ENCODE results near the gene CHST4. TPM values are rescaled to one million over a fixed set of nuclear protein-coding genes. Genes with fewer than 3 reads are reported as not detected.
"Not testable (repeated sequence)": the region's sequence is repeated elsewhere in the genome, so short reads cannot be mapped to it uniquely, and the experiment has no call there.

CHST4 gene
- total RNA-seq, 2 experiments from 2014 or later: not detected

DNA sequence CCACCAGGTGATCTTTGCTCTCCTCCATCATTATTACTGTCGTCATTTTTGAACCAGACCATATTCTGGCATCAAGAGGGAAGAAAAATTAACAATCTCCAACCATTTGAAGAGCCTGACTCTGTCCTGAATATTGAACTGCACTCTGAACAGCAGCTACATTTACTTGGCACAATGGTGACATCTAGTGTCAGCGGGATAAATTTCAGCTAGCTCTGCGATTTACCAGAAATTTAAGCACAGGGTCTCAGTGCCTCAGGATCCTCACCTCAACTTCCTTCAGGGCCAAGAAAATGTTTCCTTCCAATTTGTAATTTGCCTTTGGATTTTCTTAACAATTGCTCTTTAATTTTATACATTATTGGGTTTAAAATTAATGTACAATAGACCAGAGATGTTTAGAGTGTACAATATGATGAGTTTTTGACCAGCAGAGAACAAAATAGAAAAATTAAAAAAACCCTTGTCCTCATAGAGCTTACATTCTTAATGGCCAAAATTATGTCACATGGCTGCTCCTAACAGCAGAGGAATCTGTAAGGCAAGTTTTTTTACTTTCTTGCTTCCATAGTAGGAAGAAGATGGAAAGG lies 26.4 kb upstream of the CHST4 start:
- no peaks in the 10 kb centered on the region for H3K9me3 Mint-ChIP-seq
- H3K4me1 Mint-ChIP-seq: no peaks in the 10 kb centered on the region
- H3K27me3 Mint-ChIP-seq: no peaks in the 10 kb centered on the region
- ChIA-PET POLR2A (no interaction called here), CTCF (interaction anchor here (0.8 to 3.2 kb wide), 5 partner anchors 9 to 111 kb away, joined by 3 to 21 read pairs (median 3); no protein-coding TSS in a partner anchor)
- no peak overlapping the region for H3K27ac Mint-ChIP-seq
- peak; percentile 67 for DNase-seq
- H3K4me3 Mint-ChIP-seq: no peak overlapping the region
- H3K36me3 Mint-ChIP-seq (ENCODE audit: low read depth): no peaks in the 10 kb centered on the region

DNA sequence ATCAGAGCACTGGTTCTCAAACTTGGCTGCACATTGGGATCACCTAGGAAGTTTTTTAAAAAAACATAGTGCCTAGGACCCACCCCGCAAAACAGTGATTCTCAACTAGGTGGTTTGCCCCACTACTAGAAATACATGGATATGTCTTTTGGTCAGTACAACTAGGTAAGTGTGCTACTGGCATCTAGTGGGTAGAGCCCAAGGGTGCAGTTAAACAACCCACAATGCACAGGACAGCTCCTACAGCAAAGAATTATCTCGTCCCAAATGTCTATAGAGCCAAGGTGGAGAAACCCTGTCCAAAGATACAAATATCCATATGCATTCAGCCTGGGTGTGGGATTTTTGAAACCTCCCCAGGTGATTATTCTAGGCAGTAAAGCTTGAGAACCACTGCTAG lies 25.3 kb upstream of the CHST4 start:
- ChIA-PET POLR2A (no interaction called here), CTCF (interaction anchor here (0.8 to 3.2 kb wide), 2 partner anchors 13 to 89 kb away, joined by 3 to 21 read pairs; no protein-coding TSS in a partner anchor)
- Mint-ChIP-seq H3K36me3 (ENCODE audit: low read depth) (no peaks in the 10 kb centered on the region), H3K4me3 (no peak overlapping the region), H3K9me3 (no peaks in the 10 kb centered on the region), H3K27me3 (no peaks in the 10 kb centered on the region), H3K4me1 (no peaks in the 10 kb centered on the region), H3K27ac (no peak overlapping the region)
- DNase-seq: no peak

DNA sequence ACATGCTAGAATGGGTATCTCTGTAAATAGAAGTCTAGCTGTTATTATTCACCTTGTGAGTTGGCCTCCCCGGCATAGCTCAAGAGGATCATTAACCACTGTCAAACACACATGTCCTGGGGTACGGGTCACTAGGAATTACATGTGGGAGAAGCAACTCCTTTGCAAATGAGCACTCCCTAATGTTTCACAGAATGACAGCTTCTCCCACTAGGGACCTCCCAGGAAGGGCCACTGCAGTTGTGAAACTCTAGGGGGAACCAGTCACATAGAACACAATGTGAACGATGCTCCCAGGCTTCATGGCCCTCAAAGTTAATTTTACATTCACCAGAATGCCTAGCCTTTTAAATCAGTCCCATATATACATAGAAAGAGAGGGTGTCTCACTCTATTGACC lies 24.7 kb upstream of the CHST4 start:
- H3K4me1 Mint-ChIP-seq: no peaks in the 10 kb centered on the region
- POLR2A ChIA-PET: no interaction called here
- CTCF ChIA-PET: interaction anchor here (3.2 kb wide), 1 partner anchor 89 kb away, joined by 21 read pairs; no protein-coding TSS in a partner anchor
- no peak overlapping the region for H3K27ac Mint-ChIP-seq
- H3K36me3 Mint-ChIP-seq (ENCODE audit: low read depth): no peaks in the 10 kb centered on the region
- H3K9me3 Mint-ChIP-seq: no peaks in the 10 kb centered on the region
- H3K4me3 Mint-ChIP-seq: no peak overlapping the region
- DNase-seq: no peak
- no peaks in the 10 kb centered on the region for H3K27me3 Mint-ChIP-seq

DNA sequence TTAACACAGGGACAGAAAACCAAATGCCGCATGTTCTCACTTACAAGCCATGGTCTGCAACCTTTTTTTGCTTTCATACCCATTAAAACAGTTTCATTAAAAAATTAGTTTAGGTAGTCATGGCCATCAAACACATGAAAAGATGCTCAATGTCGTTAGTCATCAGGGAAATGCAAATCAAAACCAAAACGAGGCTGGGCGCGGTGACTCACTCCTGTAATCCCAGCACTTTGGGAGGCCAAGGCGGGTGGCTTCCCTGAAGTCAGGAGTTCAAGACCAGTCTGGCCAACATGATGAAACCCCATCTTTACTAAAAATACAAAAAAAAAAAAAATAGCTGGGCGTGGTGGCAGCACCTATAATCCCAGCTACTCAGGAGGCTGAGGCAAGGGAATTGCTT lies 22.2 kb upstream of the CHST4 start:
- H3K4me3 Mint-ChIP-seq; H3K27me3 Mint-ChIP-seq; H3K36me3 Mint-ChIP-seq (ENCODE audit: low read depth); H3K27ac Mint-ChIP-seq; DNase-seq; POLR2A ChIA-PET; H3K4me1 Mint-ChIP-seq; H3K9me3 Mint-ChIP-seq: not testable (repeated sequence)
- CTCF ChIA-PET: interaction anchor here (0.6 kb wide), 1 partner anchor 58 kb away, joined by 3 read pairs; no protein-coding TSS in a partner anchor

DNA sequence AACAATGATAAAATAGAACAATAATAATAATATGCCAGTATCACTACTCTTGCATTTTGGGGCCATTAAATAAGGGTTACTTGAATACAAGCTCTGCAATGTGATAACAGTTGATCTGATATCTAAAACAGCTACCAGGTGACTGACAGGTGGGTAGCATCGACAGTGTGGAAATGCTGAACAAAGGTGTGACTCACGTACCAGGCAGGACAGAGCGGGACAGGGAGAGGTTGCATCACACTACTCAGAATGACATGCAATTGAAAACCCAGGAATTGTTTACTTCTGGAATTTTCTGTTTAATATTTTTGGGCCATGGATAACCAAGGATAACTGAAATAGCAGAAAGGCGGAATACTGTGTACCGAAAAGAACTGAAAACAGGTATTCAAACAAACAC lies 21.3 kb upstream of the CHST4 start:
- H3K4me3 Mint-ChIP-seq: no peak overlapping the region
- ChIA-PET POLR2A (no interaction called here), CTCF (no interaction called here)
- no peak overlapping the region for H3K27ac Mint-ChIP-seq
- H3K9me3 Mint-ChIP-seq: no peaks in the 10 kb centered on the region
- H3K36me3 Mint-ChIP-seq (ENCODE audit: low read depth): no peaks in the 10 kb centered on the region
- DNase-seq: no peak
- H3K27me3 Mint-ChIP-seq: peaks cover 15% of the 10 kb centered on the region
- H3K4me1 Mint-ChIP-seq: no peaks in the 10 kb centered on the region

DNA sequence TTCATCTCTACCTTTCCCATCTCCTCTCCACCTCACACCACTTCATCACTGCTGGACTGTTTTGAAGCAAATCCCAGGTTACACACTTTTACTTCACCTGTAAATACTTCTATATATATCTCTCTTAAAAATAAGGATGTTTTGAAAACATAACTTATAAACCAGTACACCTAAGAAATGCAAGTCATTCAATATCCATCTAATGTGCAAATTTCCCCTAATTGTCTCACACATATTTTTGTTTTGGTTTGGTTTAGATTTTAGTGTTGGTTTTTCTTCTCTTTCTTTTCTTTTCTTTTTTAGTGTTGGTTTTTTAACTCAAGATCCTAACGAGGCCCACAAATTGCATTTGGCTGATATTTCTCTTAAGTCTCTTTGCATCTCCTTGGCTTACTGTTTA lies 19.2 kb upstream of the CHST4 start:
- no peaks in the 10 kb centered on the region for H3K36me3 Mint-ChIP-seq (ENCODE audit: low read depth)
- H3K27me3 Mint-ChIP-seq: peaks cover 15% of the 10 kb centered on the region
- H3K4me3 Mint-ChIP-seq: no peak overlapping the region
- no peaks in the 10 kb centered on the region for H3K4me1 Mint-ChIP-seq
- H3K9me3 Mint-ChIP-seq: no peaks in the 10 kb centered on the region
- no peak overlapping the region for H3K27ac Mint-ChIP-seq
- DNase-seq: no peak
- ChIA-PET POLR2A (no interaction called here), CTCF (no interaction called here)

DNA sequence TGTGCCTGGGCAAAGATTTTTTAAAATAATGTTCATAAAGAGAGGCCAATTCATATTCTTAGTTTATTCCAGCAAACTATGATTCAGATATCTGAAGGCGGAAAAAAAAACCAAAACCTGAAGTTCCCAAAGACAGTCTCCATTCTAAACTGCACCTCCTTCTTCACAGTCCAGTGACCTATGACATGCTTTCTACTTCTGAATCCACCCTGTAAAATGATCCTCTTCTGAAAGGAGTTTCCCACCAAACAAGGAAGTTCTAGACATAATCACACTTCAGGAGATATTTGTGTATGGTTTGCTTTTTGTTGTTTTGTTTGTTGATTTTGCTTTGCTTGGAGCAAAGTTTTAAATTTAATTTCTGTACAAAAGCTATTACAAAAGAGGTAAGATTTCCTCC lies 12.9 kb upstream of the CHST4 start:
- Mint-ChIP-seq H3K27me3 (peaks cover 8% of the 10 kb centered on the region), H3K4me3 (no peak overlapping the region), H3K9me3 (no peaks in the 10 kb centered on the region), H3K4me1 (no peaks in the 10 kb centered on the region), H3K36me3 (ENCODE audit: low read depth) (no peaks in the 10 kb centered on the region), H3K27ac (no peak overlapping the region)
- POLR2A ChIA-PET: no interaction called here
- no peak for DNase-seq
- CTCF ChIA-PET: no interaction called here

DNA sequence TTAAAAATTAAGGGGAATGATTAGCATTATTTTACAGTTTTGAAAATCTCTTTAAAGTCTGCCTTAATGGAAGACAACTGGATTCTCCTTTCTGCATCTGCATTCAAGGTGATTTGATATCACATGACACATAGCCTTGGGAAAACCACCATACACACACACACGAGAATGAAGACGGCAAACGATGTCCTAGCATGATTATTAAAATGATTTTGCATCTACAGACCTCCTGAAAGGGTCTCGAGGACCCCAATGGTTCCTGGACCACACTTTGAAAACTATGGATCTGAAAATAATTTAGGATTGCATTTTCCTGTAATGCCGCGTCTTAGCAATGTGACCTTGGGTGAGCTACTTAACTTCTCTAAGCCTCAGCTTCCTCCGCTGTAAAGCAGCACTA lies 11.8 kb upstream of the CHST4 start:
- POLR2A ChIA-PET: no interaction called here
- Mint-ChIP-seq H3K36me3 (ENCODE audit: low read depth) (no peaks in the 10 kb centered on the region), H3K9me3 (no peaks in the 10 kb centered on the region), H3K4me1 (no peaks in the 10 kb centered on the region), H3K27ac (no peak overlapping the region), H3K27me3 (peaks cover 2% of the 10 kb centered on the region), H3K4me3 (no peak overlapping the region)
- no peak for DNase-seq
- CTCF ChIA-PET: no interaction called here

DNA sequence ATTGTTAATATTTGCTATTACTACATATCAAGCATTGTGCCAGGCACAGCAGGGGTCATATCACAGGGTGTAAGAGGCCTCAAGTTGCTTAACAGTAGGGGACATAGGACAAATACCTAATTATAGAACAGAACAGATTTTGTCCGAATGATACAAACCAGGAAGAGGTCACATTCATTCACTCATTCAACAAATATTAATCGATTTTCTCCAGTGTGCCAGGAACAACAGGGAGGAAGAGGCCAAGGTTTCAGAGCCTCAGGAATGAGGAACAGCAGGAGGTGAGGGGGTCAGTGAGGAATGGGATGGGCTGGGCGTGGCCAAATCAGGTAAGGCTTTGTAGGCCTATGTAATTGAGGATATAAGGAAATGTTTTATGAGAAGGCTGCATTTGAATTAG lies 11.2 kb upstream of the CHST4 start:
- ChIA-PET POLR2A (no interaction called here), CTCF (no interaction called here)
- no peaks in the 10 kb centered on the region for H3K36me3 Mint-ChIP-seq (ENCODE audit: low read depth)
- no peaks in the 10 kb centered on the region for H3K27me3 Mint-ChIP-seq
- H3K4me3 Mint-ChIP-seq: no peak overlapping the region
- no peak overlapping the region for H3K27ac Mint-ChIP-seq
- H3K9me3 Mint-ChIP-seq: no peaks in the 10 kb centered on the region
- DNase-seq: no peak
- no peaks in the 10 kb centered on the region for H3K4me1 Mint-ChIP-seq

DNA sequence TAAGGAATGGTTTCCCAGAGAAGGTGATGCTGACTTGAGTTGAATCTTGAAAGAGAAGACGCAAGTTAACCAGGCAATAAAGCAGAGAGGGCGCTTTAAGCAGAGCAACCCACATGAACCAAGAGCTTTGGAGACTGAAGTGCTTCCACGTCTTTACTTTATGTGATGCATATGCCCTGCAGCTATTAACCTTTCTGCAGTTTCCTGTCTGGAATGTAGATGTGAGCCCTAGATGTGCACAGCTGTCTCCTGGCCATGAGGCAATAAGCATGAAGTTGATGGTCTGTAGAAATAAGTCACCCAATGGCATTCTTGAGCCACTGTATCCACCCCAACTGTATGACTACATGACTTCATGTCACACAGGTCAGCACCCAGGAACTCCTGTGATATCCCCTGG lies 5.7 kb upstream of the CHST4 start:
- no peaks in the 10 kb centered on the region for H3K4me1 Mint-ChIP-seq
- ChIA-PET CTCF (interaction anchor here (0.6 to 1.5 kb wide), 2 partner anchors 10 to 90 kb away, joined by 3 to 5 read pairs; no protein-coding TSS in a partner anchor), POLR2A (no interaction called here)
- no peak overlapping the region for H3K27ac Mint-ChIP-seq
- no peak for DNase-seq
- H3K36me3 Mint-ChIP-seq (ENCODE audit: low read depth): no peaks in the 10 kb centered on the region
- peaks cover 12% of the 10 kb centered on the region for H3K27me3 Mint-ChIP-seq
- H3K9me3 Mint-ChIP-seq: no peaks in the 10 kb centered on the region
- no peak overlapping the region for H3K4me3 Mint-ChIP-seq

DNA sequence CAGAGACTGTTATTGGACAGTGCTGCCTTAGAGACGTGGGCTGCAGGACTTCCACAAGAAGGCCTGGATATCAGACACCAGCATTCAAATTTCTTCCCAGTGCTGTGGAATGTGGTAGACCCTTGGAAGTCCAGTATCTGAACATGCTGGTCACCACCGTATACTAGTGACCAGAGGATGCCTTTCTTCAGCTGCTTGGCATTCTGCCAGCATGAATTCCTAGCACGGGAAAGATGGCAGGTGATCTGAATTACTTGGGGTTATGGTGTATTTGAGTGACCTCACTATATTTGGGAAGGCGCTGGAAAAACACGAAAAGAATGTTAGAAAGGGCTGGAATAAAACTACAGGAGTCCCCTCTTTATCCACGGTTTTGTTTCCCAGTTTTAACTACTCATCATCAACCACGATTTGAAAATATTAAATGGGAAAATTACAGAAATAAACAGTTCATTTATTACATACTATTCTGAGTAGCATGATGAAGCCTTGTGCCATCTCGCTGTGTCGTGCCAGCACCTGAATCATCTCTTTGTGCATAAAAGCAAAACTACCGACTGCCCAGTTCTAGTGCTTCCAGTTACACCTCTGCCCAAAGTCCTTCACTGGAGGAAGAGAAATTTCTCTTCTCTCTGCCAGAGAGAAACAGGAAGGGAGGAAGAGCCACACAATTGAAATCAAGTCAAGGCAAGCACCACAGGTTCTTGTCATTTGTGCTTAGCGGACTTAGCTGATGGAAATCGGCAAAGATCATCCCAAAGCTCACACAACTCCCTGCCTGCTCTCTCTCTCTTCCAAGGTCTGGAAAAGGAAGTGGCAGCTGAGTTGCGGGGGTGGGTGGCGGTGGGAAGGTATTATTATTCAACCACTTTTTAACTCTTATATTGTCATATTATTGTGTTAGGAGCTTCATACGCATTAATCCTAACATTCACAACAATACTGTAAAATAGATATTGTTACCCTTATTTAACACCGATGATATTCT lies 1.4 kb upstream of the CHST4 start:
- DNase-seq: no peak
- no peak overlapping the region for H3K27ac Mint-ChIP-seq
- H3K9me3 Mint-ChIP-seq: no peaks in the 10 kb centered on the region
- ChIA-PET CTCF (no interaction called here), POLR2A (no interaction called here)
- no peaks in the 10 kb centered on the region for H3K36me3 Mint-ChIP-seq (ENCODE audit: low read depth)
- peaks cover 20% of the 10 kb centered on the region for H3K27me3 Mint-ChIP-seq
- H3K4me1 Mint-ChIP-seq: no peaks in the 10 kb centered on the region
- H3K4me3 Mint-ChIP-seq: no peak overlapping the region

DNA sequence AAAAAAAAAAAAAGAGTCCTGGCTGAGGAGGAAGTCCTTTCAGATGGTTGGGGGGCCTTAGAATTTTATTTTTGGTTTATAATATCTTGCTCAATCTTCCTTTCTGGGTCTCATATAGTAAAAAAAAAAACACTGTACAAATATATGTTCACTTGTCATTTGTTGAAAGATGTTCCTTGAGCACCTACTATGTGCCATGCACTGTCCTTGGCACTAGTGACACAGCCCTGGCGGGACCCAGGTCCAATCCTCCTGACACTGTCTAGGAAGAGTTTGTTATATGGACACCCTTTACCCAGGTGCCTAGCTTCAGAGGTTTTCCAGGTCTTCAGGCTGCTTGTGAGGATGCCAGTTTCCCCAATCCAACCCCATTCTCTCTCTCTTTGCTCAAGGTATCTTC lies 2.0 kb downstream of the CHST4 start:
- DNase-seq: no peak
- CTCF ChIA-PET: no interaction called here
- H3K4me3 Mint-ChIP-seq: no peak overlapping the region
- POLR2A ChIA-PET: no interaction called here
- peaks cover 16% of the 10 kb centered on the region for H3K27me3 Mint-ChIP-seq
- no peaks in the 10 kb centered on the region for H3K36me3 Mint-ChIP-seq (ENCODE audit: low read depth)
- H3K9me3 Mint-ChIP-seq: no peaks in the 10 kb centered on the region
- H3K27ac Mint-ChIP-seq: no peak overlapping the region
- H3K4me1 Mint-ChIP-seq: no peaks in the 10 kb centered on the region

DNA sequence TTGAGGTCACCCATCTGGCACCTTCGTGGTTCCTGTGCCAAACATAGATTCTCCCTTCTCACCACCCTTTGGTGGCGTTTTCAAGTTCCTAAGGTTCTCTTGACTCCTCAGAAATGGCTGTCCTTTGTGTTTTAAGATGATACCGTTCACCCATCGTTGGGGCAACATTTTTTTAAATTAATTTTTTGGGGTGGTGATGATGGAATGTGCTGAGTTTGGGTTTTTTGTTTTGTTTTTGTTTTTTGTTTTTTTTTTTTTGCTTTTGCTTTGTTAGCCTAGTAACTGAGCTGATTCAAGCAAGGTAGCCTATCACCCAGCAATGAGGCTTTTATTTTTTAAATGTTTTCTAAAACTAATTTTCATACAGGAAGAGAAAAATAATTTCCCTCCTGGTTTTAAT lies 2.6 kb downstream of the CHST4 start:
- H3K27me3 Mint-ChIP-seq: peaks cover 16% of the 10 kb centered on the region
- ChIA-PET POLR2A (no interaction called here), CTCF (interaction anchor here (1.1 kb wide), 1 partner anchor 41 kb away, joined by 3 read pairs; no protein-coding TSS in a partner anchor)

More for the DNA sequence above, 2.6 kb downstream of the CHST4 start:
- Mint-ChIP-seq H3K4me3 (no peak overlapping the region), H3K36me3 (ENCODE audit: low read depth) (no peaks in the 10 kb centered on the region), H3K9me3 (no peaks in the 10 kb centered on the region), H3K27ac (no peak overlapping the region), H3K4me1 (no peaks in the 10 kb centered on the region)
- no peak for DNase-seq
